Measurements from ENCODE around the gene FEM1C. TPM values are rescaled to one million over a fixed set of nuclear protein-coding genes. Genes with fewer than 3 reads are reported as not detected.

FEM1C gene
- total RNA-seq, 2 experiments from 2014 or later = 12.2 to 12.5 TPM

- no peak overlapping the region for H3K27ac Mint-ChIP-seq
- CTCF ChIA-PET = interaction anchor here (1.0 to 12.0 kb wide), 3 partner anchors 11 to 269 kb away, joined by 3 to 212 read pairs (median 5); no protein-coding TSS in a partner anchor
- no peak for DNase-seq
- no peak overlapping the region for H3K4me3 Mint-ChIP-seq
- H3K36me3 Mint-ChIP-seq = no peaks in the 10 kb centered on the region
- peaks cover 2% of the 10 kb centered on the region for H3K9me3 Mint-ChIP-seq
- H3K4me1 Mint-ChIP-seq (ENCODE audit: low read depth) = peaks cover 3% of the 10 kb centered on the region
- intact Hi-C loops (cut with micrococcal nuclease) = loop anchor here (10.0 kb wide), 1 partner anchor 203 kb away; no protein-coding TSS in a partner anchor
- POLR2A ChIA-PET = interaction anchor here (1.4 kb wide), 1 partner anchor 14 kb away, joined by 4 read pairs; no protein-coding TSS in a partner anchor
- H3K27me3 Mint-ChIP-seq = no peaks in the 10 kb centered on the region
These were observed 33.2 kb upstream of the FEM1C start for GRCh38 chr5:115577741-115578140.

DNA sequence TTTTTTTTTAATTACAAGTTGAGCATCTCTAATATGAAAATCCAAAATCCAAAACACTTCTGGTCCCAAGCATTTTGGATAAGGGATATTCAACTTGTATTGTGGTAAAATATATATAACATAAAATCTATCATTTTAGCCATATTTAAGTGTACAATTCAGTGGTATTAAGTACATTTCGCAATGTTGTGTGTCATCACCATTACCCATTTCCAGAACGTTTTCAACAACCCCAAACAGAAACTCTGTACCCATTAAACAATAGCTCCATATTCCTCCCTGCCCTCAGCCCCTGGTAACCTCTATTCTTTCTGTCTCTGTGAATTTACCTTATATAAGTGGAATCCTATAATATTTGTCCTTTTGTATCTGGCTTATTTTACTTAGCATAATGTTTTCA lies 32.8 kb upstream of the FEM1C start:
- DNase-seq = no peak
- H3K4me1 Mint-ChIP-seq (ENCODE audit: low read depth) = peaks cover 3% of the 10 kb centered on the region
- H3K9me3 Mint-ChIP-seq = peaks cover 2% of the 10 kb centered on the region
- intact Hi-C loops (cut with micrococcal nuclease) = loop anchor here (10.0 kb wide), 1 partner anchor 203 kb away; no protein-coding TSS in a partner anchor
- no peaks in the 10 kb centered on the region for H3K27me3 Mint-ChIP-seq
- H3K4me3 Mint-ChIP-seq = no peak overlapping the region
- no peak overlapping the region for H3K27ac Mint-ChIP-seq
- ChIA-PET CTCF (interaction anchor here (1.0 to 12.0 kb wide), 3 partner anchors 11 to 269 kb away, joined by 3 to 212 read pairs (median 5); no protein-coding TSS in a partner anchor), POLR2A (interaction anchor here (1.4 kb wide), 1 partner anchor 14 kb away, joined by 4 read pairs; no protein-coding TSS in a partner anchor)
- no peaks in the 10 kb centered on the region for H3K36me3 Mint-ChIP-seq

DNA sequence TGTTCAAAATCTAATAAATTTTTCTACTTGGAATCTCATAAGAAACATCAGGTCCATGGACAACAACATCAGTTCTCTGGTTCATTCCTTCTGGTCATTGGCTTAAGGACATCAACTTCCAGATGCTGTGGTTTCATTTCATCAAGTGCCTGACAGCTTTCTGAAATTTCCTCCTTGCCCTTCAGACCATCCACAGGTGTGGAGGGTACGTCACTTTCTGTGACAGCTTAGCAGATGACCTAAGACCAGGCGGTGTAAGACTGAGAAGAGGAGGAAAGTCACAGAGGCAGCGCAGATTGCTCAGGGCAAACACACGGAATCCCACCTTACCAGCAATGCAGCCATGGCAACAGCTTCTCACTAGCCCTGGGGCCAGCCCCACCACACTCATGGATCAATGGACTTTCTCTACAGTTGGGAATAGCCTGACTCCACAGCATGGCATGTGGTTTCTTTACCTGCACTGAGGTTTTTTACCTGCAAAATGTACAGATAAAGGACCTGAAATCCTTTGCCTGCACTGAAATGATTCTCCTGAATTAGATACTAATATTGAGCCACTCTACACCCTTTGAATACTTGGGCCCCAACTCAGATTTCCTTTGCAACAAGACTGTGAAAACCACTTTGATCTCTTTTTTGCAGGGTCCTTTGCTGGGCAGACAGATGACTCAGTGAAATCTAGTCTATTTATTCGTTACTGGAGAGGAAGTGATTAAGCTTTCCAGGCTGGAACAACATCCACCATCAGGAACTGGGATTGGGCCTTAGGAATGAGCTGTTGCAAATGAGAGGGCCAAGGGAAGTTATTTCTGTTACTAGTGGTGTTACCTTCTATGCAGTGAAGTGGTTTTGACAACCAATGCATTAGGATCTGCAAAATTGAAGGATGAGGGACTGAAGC lies 30.8 kb upstream of the FEM1C start:
- H3K27me3 Mint-ChIP-seq = no peaks in the 10 kb centered on the region
- H3K4me3 Mint-ChIP-seq = no peak overlapping the region
- no peak overlapping the region for H3K27ac Mint-ChIP-seq
- POLR2A ChIA-PET = no interaction called here
- no peaks in the 10 kb centered on the region for H3K36me3 Mint-ChIP-seq
- DNase-seq = no peak
- H3K4me1 Mint-ChIP-seq (ENCODE audit: low read depth) = peaks cover 3% of the 10 kb centered on the region
- H3K9me3 Mint-ChIP-seq = peaks cover 2% of the 10 kb centered on the region
- CTCF ChIA-PET = interaction anchor here (0.6 to 12.0 kb wide), 31 partner anchors 8 to 597 kb away, joined by 3 to 212 read pairs (median 4); partner anchors contain the start of gene CCDC112
- intact Hi-C loops (cut with micrococcal nuclease) = loop anchor here (2.0 to 10.0 kb wide), 2 partner anchors 201 to 477 kb away; no protein-coding TSS in a partner anchor

- CTCF ChIA-PET = interaction anchor here (1.9 to 12.0 kb wide), 2 partner anchors 183 to 264 kb away, joined by 6 to 212 read pairs; no protein-coding TSS in a partner anchor
- intact Hi-C loops (cut with micrococcal nuclease) = loop anchor here (10.0 kb wide), 1 partner anchor 198 kb away; no protein-coding TSS in a partner anchor
- H3K4me1 Mint-ChIP-seq (ENCODE audit: low read depth) = peaks cover 3% of the 10 kb centered on the region
- no peak for DNase-seq
- H3K27me3 Mint-ChIP-seq = no peaks in the 10 kb centered on the region
- no peaks in the 10 kb centered on the region for H3K36me3 Mint-ChIP-seq
- H3K9me3 Mint-ChIP-seq = peaks cover 2% of the 10 kb centered on the region
- POLR2A ChIA-PET = no interaction called here
- H3K4me3 Mint-ChIP-seq = no peak overlapping the region
- no peak overlapping the region for H3K27ac Mint-ChIP-seq
These were observed 28.6 kb upstream of the FEM1C start for GRCh38 chr5:115573133-115573532.

GRCh38 chr5:115571441-115571878 lies 26.9 kb upstream of the FEM1C start:
- Mint-ChIP-seq H3K27ac (no peak overlapping the region), H3K4me3 (no peak overlapping the region), H3K4me1 (ENCODE audit: low read depth) (peaks cover 3% of the 10 kb centered on the region), H3K9me3 (no peaks in the 10 kb centered on the region), H3K36me3 (no peaks in the 10 kb centered on the region), H3K27me3 (peaks cover 3% of the 10 kb centered on the region)
- intact Hi-C loops (cut with micrococcal nuclease) = loop anchor here (10.0 kb wide), 1 partner anchor 197 kb away; no protein-coding TSS in a partner anchor
- POLR2A ChIA-PET = interaction anchor here (1.3 kb wide), 1 partner anchor 228 kb away, joined by 3 read pairs; no protein-coding TSS in a partner anchor
- CTCF ChIA-PET = interaction anchor here (0.5 to 12.0 kb wide), 3 partner anchors 145 to 269 kb away, joined by 3 to 212 read pairs (median 3); no protein-coding TSS in a partner anchor
- DNase-seq = no peak

GRCh38 chr5:115568668-115569067 lies 24.1 kb upstream of the FEM1C start:
- Mint-ChIP-seq H3K27ac (no peak overlapping the region), H3K4me3 (no peak overlapping the region), H3K4me1 (ENCODE audit: low read depth) (no peaks in the 10 kb centered on the region), H3K27me3 (peaks cover 3% of the 10 kb centered on the region), H3K36me3 (no peaks in the 10 kb centered on the region), H3K9me3 (no peaks in the 10 kb centered on the region)
- POLR2A ChIA-PET = no interaction called here
- CTCF ChIA-PET = interaction anchor here (12.0 kb wide), 1 partner anchor 260 kb away, joined by 212 read pairs; no protein-coding TSS in a partner anchor
- intact Hi-C loops (cut with micrococcal nuclease) = no loop called here
- no peak for DNase-seq

- DNase-seq = no peak
- Mint-ChIP-seq H3K9me3 (no peaks in the 10 kb centered on the region), H3K27ac (no peak overlapping the region), H3K27me3 (peaks cover 14% of the 10 kb centered on the region), H3K4me1 (ENCODE audit: low read depth) (no peaks in the 10 kb centered on the region), H3K36me3 (no peaks in the 10 kb centered on the region), H3K4me3 (no peak overlapping the region)
- POLR2A ChIA-PET = no interaction called here
- CTCF ChIA-PET = interaction anchor here (1.9 kb wide), 1 partner anchor 10 kb away, joined by 5 read pairs; no protein-coding TSS in a partner anchor
- intact Hi-C loops (cut with micrococcal nuclease) = no loop called here
These were observed 20.7 kb upstream of the FEM1C start for GRCh38 chr5:115565233-115565632.

- no peak overlapping the region for H3K27ac Mint-ChIP-seq
- H3K36me3 Mint-ChIP-seq = no peaks in the 10 kb centered on the region
- no peaks in the 10 kb centered on the region for H3K4me1 Mint-ChIP-seq (ENCODE audit: low read depth)
- H3K4me3 Mint-ChIP-seq = no peak overlapping the region
- intact Hi-C loops (cut with micrococcal nuclease) = no loop called here
- H3K9me3 Mint-ChIP-seq = no peaks in the 10 kb centered on the region
- ChIA-PET CTCF (interaction anchor here (1.4 kb wide), 1 partner anchor 15 kb away, joined by 3 read pairs; no protein-coding TSS in a partner anchor), POLR2A (no interaction called here)
- DNase-seq = no peak
- H3K27me3 Mint-ChIP-seq = peaks cover 11% of the 10 kb centered on the region
These were observed 16.6 kb upstream of the FEM1C start for GRCh38 chr5:115561176-115561575.

- H3K36me3 Mint-ChIP-seq = no peaks in the 10 kb centered on the region
- ChIA-PET POLR2A (interaction anchor here (1.5 kb wide), 1 partner anchor 15 kb away, joined by 3 read pairs; the partner anchor contains the start of gene FEM1C), CTCF (no interaction called here)
- H3K9me3 Mint-ChIP-seq = no peaks in the 10 kb centered on the region
- no peak overlapping the region for H3K27ac Mint-ChIP-seq
- no peak overlapping the region for H3K4me3 Mint-ChIP-seq
- no peak for DNase-seq
- H3K4me1 Mint-ChIP-seq (ENCODE audit: low read depth) = no peaks in the 10 kb centered on the region
- intact Hi-C loops (cut with micrococcal nuclease) = no loop called here
- peaks cover 11% of the 10 kb centered on the region for H3K27me3 Mint-ChIP-seq
These were observed 14.9 kb upstream of the FEM1C start for GRCh38 chr5:115559524-115559923.

GRCh38 chr5:115558388-115558956 lies 13.9 kb upstream of the FEM1C start:
- no peak for DNase-seq
- POLR2A ChIA-PET = no interaction called here
- CTCF ChIA-PET = no interaction called here
- Mint-ChIP-seq H3K27me3 (peaks cover 10% of the 10 kb centered on the region), H3K27ac (no peak overlapping the region), H3K9me3 (no peaks in the 10 kb centered on the region), H3K4me3 (no peak overlapping the region), H3K36me3 (no peaks in the 10 kb centered on the region), H3K4me1 (ENCODE audit: low read depth) (no peaks in the 10 kb centered on the region)
- intact Hi-C loops (cut with micrococcal nuclease) = no loop called here

GRCh38 chr5:115557667-115558387 lies 13.3 kb upstream of the FEM1C start:
- Mint-ChIP-seq H3K4me1 (ENCODE audit: low read depth) (no peaks in the 10 kb centered on the region), H3K36me3 (no peaks in the 10 kb centered on the region), H3K27ac (no peak overlapping the region), H3K9me3 (no peaks in the 10 kb centered on the region), H3K4me3 (no peak overlapping the region), H3K27me3 (peaks cover 5% of the 10 kb centered on the region)
- intact Hi-C loops (cut with micrococcal nuclease) = no loop called here
- ChIA-PET CTCF (no interaction called here), POLR2A (no interaction called here)
- no peak for DNase-seq
